ENCODE results near the gene CHPF2. TPM values are rescaled to one million over a fixed set of nuclear protein-coding genes. Genes with fewer than 3 reads are reported as not detected.
A peak's percentile ranks its signal among the peaks of the same experiment; 100 is the strongest.

CHPF2 gene
- total RNA-seq, 1 donor from 2014 or later, result 89.5 TPM

- H3K36me3 Mint-ChIP-seq (ENCODE audit: unreplicated experiment), result peaks cover 12% of the 10 kb centered on the region
- H3K4me3 Mint-ChIP-seq (ENCODE audit: unreplicated experiment), result peak overlapping the region; percentile 82
- H3K4me1 Mint-ChIP-seq (ENCODE audit: unreplicated experiment), result peaks cover 43% of the 10 kb centered on the region
- DNase-seq (ENCODE audit: extremely low spot score, unreplicated experiment), result no peak
- no peaks in the 10 kb centered on the region for H3K9me3 Mint-ChIP-seq (ENCODE audit: unreplicated experiment)
- H3K27me3 Mint-ChIP-seq (ENCODE audit: unreplicated experiment), result peaks cover 10% of the 10 kb centered on the region
- H3K27ac Mint-ChIP-seq (ENCODE audit: unreplicated experiment), result peak overlapping the region; percentile 97
- no peak for TF ChIP-seq CTCF (IDR thresholded peaks at IDR 0.05)
Observed at GRCh38 chr7:151252961-151253711, 20.9 kb downstream of the CHPF2 start.

- H3K9me3 Mint-ChIP-seq (ENCODE audit: unreplicated experiment), result no peaks in the 10 kb centered on the region
- DNase-seq (ENCODE audit: extremely low spot score, unreplicated experiment), result no peak
- H3K4me1 Mint-ChIP-seq (ENCODE audit: unreplicated experiment), result peaks cover 38% of the 10 kb centered on the region
- peaks cover 16% of the 10 kb centered on the region for H3K27me3 Mint-ChIP-seq (ENCODE audit: unreplicated experiment)
- H3K36me3 Mint-ChIP-seq (ENCODE audit: unreplicated experiment), result peaks cover 13% of the 10 kb centered on the region
- TF ChIP-seq CTCF (IDR thresholded peaks at IDR 0.05), result no peak
- peak overlapping the region; percentile 6 for H3K4me3 Mint-ChIP-seq (ENCODE audit: unreplicated experiment)
- H3K27ac Mint-ChIP-seq (ENCODE audit: unreplicated experiment), result peak overlapping the region; percentile 34
Observed at GRCh38 chr7:151254316-151254715, 22.0 kb downstream of the CHPF2 start.

- peaks cover 13% of the 10 kb centered on the region for H3K36me3 Mint-ChIP-seq (ENCODE audit: unreplicated experiment)
- H3K27me3 Mint-ChIP-seq (ENCODE audit: unreplicated experiment), result peaks cover 16% of the 10 kb centered on the region
- no peaks in the 10 kb centered on the region for H3K9me3 Mint-ChIP-seq (ENCODE audit: unreplicated experiment)
- peaks cover 33% of the 10 kb centered on the region for H3K4me1 Mint-ChIP-seq (ENCODE audit: unreplicated experiment)
- H3K4me3 Mint-ChIP-seq (ENCODE audit: unreplicated experiment), result no peak overlapping the region
- no peak for DNase-seq (ENCODE audit: extremely low spot score, unreplicated experiment)
- H3K27ac Mint-ChIP-seq (ENCODE audit: unreplicated experiment), result no peak overlapping the region
- TF ChIP-seq CTCF (IDR thresholded peaks at IDR 0.05), result no peak
Observed at GRCh38 chr7:151254851-151255250, 22.6 kb downstream of the CHPF2 start.

- Mint-ChIP-seq H3K36me3 (ENCODE audit: unreplicated experiment) (peaks cover 13% of the 10 kb centered on the region), H3K27ac (ENCODE audit: unreplicated experiment) (no peak overlapping the region), H3K27me3 (ENCODE audit: unreplicated experiment) (peaks cover 20% of the 10 kb centered on the region), H3K9me3 (ENCODE audit: unreplicated experiment) (no peaks in the 10 kb centered on the region), H3K4me1 (ENCODE audit: unreplicated experiment) (peaks cover 28% of the 10 kb centered on the region), H3K4me3 (ENCODE audit: unreplicated experiment) (no peak overlapping the region)
- TF ChIP-seq CTCF (IDR thresholded peaks at IDR 0.05), result no peak
- no peak for DNase-seq (ENCODE audit: extremely low spot score, unreplicated experiment)
Observed at GRCh38 chr7:151255390-151255789, 23.1 kb downstream of the CHPF2 start.

GRCh38 chr7:151256410-151257045 is 24.2 kb downstream of the CHPF2 start:
- Mint-ChIP-seq H3K27me3 (ENCODE audit: unreplicated experiment) (peaks cover 23% of the 10 kb centered on the region), H3K27ac (ENCODE audit: unreplicated experiment) (no peak overlapping the region), H3K36me3 (ENCODE audit: unreplicated experiment) (peaks cover 13% of the 10 kb centered on the region), H3K9me3 (ENCODE audit: unreplicated experiment) (no peaks in the 10 kb centered on the region), H3K4me1 (ENCODE audit: unreplicated experiment) (peaks cover 18% of the 10 kb centered on the region), H3K4me3 (ENCODE audit: unreplicated experiment) (no peak overlapping the region)
- TF ChIP-seq CTCF (IDR thresholded peaks at IDR 0.05), result no peak
- no peak for DNase-seq (ENCODE audit: extremely low spot score, unreplicated experiment)
